Myocyte (in vitro differentiated cells): ENCODE data around the gene SERP2. TPM values are rescaled to one million over a fixed set of nuclear protein-coding genes. Genes with fewer than 3 reads are reported as not detected.
A peak's percentile ranks its signal among the peaks of the same experiment; 100 is the strongest.

Source experiments
- DNase-seq: peaks from one replicate; pipeline ENCODE4 v3.0.0-alpha.2; 2012; ENCODE audit warnings: low read depth
- total RNA-seq: library from RNA; depleted of rRNA; stranded (reverse); fragments of >200 nt; gene quantifications from 2 replicates; pipeline ENCODE4 v1.2.3, GENCODE V29; 2014

Gene SERP2
- total RNA-seq, 1 donor from 2014 or later: 1.9 TPM

DNA sequence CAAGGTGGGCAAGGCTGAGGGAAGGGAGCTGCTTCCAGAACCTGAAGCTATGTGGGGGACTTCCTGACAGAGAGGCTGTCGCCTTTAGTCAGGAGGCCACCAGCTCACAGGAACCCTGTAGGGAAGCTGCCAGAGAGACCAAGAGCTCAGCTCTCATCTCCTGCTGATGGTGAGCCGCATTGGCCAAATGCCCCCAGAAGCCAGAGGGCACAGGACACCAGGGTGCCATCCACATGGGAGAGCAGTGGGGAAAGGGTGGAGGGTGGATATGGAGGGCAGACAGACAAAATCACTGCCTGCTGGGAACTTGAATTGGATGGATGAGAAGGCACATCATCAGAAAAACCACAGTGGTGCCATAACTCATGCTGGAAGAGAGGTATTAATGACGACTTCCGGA is 36.0 kb downstream of the SERP2 start:
- DNase-seq: no peak

DNA sequence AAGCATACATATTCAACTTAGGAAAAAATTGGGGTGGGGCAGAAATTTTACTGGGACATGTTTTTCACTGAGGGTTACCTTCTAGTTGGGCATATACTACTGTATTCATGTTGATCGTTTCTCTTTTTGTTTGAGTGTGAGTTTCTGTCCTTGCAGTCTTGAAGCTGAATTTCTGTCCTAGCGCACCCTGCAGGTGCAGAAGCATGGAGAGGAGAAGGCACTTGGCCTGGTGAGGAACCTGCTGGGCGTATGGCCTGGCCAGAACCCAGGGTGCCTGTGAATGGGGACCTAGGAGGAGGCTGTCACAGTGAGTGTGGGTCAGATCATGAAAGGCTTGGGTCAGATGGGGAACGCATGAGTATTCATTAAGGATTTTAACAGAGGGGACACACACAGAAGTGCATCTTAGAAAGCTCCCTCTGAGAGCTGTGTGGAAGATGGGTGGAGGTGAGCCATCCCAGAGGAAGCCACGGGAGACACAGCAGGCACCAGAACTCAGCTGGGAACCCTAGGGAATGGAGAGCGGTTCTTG is 36.8 kb downstream of the SERP2 start:
- DNase-seq: no peak

DNA sequence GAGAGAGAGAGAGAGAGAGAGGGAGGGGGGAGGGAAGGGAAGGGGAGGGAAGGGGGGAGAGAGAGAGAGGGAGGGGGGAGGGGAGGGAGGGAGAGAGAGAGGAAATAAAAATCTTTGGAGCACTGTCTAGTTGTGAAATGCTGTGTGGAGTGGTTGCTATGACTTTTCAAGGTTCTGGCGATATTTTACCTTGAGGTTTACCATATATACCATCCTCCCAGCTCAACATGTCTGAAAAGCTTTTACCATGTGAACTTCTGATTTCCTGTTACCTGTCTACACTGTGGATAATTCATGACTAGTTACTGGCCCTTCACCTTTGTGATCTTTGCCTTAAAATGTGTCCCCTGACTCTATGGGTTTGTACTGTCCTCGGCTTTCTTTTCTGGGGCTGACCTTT is 38.2 kb downstream of the SERP2 start:
- no peak for DNase-seq

DNA sequence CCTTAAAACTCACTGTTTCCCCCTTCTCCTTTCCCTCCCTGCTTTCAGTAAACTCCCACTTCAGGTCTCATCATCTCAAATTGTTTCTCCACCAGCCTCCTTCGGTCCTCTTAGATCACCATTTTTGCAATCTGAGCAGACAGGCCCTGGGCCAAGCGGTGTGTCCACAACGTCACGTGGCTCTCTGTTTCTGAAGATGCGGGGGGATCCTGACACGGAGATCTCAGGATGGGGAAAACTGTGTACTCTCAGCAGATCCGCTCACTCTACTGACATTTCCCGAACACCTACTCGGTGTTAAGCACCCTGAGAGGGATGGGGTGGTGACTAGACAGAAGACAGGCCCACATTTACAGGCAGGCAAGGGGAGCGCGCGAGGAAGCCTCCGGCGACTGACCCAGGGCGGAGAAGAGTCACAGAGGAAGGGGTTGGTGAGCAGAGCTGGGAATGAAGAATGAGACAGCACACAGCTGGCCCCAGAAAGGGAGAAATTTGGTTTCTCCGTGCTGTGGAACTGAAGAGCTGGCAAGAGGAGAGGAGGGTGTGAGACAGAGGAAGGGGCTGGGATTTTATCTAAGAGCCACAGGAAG is 38.8 kb downstream of the SERP2 start:
- DNase-seq: no peak

DNA sequence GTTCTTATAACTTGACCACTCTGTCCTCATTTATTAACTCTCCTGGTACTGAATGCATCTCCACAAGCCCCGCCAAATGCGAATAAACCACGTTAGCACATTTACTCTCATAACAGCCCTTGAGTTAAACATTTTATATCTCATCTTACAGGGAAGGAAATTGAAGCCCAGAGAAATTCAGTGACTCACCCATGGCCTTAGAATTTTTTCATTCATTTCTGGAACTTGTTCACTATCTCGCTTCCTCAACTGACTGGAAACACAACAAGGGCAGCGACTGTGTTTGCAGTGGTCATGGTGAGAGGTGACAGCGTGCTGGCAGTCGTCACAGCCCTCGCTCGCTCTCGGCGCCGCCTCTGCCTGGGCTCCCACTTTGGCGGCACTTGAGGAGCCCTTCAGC is 39.5 kb downstream of the SERP2 start:
- DNase-seq: no peak

DNA sequence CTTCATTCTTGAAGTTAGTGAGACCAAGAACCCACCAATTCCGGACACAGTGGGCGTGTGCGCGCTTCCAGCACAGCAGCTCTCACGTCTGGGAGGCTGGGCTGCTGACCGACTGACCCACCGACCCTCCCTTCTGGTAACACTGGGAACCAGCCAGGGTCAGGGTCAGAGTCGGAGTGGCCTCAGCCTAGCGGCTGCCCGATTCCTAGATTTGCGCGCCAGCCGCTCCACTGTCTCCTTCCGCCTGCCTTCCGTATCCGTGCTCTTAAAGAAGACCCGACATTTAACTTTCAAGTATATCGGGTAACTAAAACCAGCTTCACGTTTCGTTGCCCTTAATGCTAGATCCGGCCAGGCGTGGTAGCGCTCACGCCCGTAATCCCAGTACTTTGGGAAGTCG is 41.1 kb downstream of the SERP2 start:
- DNase-seq: no peak

DNA sequence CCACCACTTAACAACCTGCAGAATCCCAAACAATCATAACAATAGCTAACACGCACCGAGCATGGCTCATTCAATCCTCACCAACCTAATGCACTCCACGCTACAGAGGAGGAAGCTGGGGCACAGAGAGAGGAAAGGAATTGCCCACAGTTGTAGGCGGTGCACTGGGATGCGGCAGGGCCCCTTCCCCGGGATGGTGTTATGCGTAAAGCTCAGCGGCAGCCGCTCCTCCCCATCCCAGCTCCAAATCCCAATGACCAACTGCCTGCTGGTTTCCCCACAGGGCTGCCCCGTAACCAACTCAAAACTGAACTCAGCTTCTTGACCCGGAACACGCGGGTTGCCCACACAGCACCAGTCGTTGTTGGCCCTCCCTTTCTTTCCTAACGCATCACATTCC is 42.2 kb downstream of the SERP2 start:
- no peak for DNase-seq

DNA sequence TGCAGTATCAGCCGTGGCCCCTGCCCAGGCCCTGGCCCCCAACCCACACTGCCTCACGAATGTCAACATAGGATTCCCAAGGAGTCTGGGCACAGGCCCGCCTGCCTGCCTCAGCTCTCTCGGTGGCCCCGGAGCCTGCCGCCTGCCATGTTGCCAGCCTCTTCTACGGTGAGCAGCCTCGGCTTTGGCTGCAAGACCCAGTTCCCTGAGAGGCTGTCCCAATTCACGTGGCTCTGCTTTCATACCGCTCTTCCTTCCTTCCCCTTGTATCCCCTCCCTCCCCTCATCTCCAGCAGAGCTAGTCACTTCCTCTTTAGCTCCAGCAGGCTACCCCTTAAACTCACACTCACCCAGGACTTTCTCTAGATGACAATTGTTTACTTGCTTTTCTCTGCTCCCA is 42.7 kb downstream of the SERP2 start:
- no peak for DNase-seq

DNA sequence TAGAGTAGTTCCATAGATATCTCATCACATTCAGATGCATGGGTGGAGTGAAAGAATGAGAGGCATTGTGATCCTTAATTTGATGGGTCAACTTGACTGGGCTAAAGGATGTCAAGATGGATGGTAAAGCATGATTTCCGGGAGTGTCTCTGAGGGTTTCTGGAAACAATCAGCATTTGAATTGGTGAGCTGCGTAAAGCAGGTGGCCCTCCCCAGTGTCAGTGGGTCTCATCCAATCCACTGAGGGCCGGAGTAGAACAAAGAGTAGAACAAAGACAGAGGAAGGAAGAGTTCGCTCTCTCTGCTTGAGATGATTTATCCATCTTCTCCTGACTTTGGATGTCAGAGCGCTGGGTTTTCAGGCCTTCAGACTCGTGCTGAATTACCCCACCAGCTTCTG is 43.1 kb downstream of the SERP2 start:
- DNase-seq: no peak

DNA sequence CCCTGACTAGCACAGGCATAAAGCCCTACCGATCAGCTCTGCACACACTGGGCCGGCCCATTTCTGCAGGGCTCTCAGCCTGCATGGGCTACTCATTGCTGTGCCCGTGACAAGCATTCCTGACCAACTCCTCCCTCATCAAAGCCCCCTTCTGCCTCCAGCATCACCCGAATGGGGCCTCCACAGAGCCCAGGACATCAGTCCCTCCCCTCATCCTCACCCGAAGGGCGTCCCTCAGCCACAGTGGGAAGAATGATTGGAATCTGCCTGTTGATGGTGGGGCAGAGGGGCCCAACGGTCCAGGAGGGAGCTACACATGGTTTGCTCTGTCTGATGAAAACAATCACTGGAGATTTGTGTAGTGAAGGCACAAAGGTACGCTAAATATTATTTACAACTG is 43.8 kb downstream of the SERP2 start:
- no peak for DNase-seq

DNA sequence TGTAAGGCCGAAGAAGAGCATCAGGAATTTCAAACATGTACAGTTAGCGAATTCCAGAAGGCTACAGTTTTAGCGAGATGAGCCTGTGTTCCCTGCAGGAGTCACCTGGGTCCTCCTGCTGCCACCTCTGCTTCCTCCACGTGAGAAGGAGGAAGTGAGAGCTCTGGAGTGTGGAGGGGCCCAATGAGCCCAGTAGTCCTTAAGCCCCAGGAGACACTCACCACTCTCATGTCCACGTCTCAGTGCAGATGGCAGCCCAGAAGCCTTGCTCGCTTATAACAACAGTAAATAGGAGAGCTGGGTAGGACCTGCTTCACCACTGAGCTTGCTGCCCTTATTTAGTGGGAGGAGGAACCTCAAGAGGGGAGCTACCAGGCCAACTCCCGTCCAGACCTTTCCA is 44.3 kb downstream of the SERP2 start:
- no peak for DNase-seq

DNA sequence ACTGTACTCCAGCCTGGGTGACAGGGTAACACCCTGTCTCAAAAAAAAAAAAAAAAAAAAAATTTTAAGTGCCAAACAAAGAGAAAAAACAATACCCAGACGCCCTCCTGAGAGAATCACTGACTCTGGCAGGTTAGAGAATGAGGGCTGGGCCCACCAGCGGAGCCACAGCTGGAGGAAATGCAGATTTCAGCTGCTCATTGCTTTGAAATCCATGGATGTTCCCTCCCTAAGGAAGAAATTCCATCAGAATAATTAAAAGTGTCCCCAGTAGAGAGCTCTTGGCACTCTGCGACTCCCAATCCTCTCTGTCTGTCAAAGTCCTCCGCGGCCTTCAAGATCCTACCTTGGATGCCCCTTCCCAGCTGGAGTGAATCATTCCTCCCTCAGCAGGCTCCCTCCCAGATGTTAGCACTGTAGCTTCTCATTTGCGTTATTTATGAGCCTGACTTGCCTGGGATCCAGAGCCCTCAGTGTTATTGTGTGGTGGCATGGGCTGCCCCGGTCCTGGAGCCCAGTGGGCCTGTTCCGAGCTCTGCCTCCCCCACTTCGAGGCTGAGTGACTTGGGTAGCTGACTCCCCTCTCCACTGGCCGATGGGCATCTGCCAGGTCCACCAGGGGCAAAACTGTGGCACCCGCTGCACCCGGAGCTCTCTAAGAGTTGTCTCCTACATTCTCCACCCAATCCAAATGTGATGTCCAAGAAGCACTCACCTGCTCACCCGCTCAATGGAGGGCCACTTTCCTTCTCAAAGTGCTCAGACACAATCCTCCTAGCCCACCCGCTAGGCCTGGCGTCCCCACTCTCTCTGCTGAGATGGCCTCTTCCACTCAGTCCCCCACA is 47.0 kb downstream of the SERP2 start:
- no peak for DNase-seq

DNA sequence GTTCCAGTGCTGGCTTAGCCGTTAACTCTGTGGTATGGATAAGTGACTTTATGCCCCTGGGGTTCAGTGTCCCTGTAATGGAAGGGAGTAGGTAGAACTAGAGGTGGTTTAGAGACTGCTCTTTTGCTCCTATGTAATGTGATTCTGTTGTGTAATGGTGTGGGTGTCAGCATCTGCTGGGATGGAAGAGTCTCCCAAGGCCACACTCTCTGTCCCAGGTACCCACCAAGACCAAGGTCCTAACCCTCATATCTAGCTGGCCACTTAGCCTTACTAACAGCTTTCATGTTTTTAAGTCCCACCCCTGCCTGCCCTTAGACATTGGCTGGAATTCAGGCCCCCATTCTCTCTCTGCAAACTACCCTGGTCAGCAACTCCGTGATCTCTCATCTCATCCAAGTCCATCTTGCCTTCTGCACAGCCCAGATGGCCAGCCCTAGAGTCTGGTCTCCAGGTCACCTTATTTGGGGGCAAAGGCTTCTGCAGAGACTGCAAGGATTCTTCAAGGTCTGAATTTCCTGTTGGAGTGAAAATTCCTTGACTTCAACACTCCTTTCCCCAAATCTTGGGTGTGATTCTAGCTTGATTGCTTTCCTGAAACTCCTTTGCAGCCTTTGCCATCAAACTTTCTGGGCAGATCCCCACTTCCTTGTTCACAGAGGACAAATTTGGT is 48.4 kb downstream of the SERP2 start:
- DNase-seq: no peak

DNA sequence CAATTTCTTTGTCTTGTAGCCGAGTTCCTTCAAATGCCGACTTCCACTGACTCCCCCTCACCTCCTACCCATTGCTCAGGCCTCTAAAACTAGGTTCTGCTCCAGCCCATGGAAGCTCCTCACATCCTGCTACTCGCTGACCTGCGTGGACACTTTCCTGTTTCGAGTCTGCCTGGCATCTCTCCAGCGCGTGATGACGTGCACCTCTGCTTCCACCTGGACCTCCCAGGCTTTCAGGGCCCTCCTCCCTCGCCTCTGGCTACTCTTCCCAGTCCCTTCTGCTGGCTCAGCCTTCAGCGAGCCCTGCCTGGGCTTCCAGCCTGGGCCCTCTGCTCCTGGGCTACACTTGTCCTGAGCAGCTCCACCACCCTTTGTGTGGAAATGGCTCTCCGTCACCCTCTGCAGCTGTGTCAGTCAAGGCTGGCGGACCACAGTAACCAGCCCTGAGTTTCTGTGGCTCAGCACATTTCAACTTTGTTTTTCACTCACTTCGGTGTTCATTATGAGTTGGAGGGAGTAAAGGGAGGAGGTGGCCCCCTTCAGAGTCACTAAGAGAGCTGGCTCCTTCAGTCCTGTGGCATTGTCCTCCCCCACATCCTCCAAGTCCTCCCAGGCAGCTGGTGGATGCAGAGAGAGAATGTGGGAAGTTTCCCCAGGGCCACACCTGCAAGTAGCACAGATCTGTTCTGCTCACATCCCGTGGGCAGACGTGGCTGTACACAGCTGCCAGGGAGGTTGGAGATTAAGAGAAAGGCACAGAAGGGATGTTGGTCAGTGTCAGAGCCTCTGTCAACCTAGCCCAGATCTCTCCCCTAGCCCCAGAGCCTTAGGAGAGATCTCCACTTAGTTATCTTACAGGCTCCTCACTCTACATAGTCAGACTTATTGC is 49.4 kb downstream of the SERP2 start:
- DNase-seq: no peak

DNA sequence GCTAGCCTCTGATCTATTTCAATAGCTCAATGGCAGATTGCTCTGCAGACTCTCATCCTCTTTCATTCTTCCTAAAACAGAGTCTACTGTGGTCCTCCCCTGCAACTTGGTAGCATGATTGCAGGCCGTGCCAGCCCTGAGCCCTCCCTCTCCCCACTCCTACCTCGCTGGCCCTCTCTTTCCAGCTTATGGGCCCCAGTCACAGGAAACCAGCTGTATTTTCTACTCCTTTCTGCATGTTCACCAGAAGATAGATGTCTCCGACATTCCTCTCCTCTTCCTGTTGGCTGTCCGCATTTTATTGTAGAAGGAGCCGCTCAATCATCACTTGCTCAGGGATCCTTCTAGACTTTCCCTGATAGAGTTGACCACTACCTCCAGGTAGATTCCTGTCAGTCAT is 50.2 kb downstream of the SERP2 start:
- no peak for DNase-seq

DNA sequence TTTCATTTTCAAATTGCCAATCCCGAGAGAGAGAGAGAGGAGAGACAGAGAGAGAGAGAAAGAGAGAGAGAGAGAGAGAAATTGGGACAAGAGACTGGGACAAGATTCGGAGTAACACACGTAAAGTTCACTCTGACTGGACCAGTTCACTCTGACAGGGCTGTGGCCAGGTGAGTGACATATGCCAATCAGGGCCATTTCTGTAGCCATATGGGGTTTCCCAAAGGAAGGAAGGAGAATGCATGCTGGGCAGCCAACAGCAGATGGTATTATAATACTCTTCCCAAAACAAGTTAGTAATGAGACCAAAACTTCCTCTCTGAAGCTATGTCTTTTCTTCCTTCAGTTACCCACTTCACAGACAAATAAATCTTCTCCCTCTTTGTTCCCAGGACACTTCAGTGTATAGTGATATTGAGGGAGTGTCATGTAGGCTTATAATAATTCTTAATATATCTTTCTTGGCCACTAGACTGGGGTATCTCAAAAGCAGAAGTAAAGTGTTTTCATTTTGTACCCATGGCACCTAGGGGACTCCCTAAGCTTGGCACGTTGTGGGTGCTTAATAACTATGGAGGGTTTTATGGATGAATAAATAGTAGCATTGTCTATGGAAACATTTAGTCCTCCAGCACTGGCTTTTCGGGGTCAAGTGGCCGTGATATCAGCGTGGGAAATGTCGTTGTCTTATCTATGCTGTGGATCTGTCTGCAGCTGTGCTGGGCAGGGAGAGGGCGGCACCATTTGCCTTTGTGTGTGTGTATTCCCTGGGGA is 51.6 kb downstream of the SERP2 start:
- no peak for DNase-seq

DNA sequence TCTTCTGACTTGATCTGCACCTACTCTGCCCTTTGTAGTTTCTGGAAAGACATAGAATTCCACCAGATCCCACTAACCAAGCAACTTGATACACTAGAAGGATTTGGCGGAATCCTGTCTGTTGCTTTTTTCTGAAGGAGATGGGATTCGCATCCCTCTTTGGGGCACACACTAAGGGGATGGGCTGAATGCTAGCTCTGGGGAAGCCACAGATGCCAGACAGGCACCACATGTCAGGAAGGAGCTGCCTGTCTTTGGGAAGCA is 52.1 kb downstream of the SERP2 start:
- peak; percentile 26 for DNase-seq

DNA sequence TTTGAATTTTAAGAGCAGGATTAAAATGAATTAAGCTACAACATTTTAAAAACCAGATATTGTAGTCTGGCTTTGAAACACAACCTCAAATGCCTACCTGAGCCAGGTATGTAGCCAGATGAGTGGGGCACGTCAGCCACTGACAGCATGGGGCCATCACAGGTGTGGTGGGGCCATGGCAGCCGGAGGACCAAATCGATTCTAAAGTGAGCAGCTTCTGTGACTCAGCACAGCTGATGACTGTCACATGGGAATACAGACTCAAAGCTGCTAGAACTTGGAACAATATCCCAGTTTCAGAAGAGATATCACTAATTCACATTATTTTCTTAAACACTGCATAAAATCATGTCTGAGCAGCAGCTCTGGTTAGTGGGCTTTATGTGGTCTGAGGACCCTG is 52.8 kb downstream of the SERP2 start:
- DNase-seq: no peak

DNA sequence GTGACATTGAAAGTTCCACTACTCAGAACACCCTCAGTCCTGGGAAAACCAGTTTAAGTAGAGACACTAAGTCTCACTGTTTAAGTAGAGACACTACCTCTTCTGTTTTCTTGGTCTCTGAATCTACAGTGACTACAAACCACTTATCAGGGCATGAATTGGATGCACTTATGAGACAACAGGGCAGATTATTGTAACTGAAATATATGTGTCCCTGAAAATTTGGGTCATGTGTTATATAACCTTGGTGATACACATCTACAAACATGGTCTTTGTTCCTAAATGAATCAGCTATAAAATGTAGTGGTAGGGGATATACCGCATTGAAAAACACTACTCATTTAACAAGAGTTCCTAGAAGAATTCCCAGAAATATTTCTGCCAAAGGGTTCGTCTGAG is 55.7 kb downstream of the SERP2 start:
- no peak for DNase-seq

DNA sequence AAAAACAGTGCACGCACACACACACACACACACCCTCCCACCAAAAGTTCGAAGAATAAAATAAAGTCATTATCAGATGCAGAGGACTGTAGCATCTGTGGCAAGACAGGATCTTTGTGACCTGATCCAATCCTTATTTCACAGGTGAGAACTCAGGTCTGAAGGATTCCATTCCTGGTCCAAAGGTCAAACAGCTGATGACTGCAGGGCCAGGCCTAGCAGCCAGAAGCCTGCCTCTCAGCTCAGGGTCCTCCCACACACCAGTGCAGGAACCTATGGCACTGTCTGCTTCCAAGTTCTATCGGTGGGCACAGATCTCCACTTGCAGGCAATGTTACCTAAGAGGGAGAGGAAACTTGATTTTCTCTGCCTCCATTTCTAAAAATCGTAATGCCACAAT is 57.5 kb downstream of the SERP2 start:
- DNase-seq: no peak

DNA sequence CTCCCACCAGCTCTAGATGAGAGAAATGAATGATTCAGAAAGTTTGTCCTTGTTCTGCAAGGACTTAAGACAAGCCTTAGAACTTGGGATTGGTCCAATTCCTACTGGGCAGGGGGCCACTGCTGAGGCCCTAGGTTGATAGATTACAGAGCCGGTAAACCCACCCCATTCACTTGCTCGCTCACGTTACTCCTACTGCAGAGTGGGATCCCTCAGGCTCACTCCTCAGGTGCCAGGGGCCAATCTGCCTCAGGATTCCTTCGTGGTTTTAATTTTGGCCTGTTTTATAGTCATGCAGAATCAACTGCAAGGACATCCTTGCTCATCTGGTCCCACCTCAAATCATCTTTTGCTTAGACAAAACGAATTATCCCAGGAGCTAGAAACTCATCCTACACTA is 59.0 kb downstream of the SERP2 start:
- DNase-seq: no peak
